Erythroblast (primary cell): ENCODE measurements around the gene CHST15.

Experiments
- GATA1 ChIP-seq: IDR thresholded peaks from 2 replicates; pipeline ENCODE4 v1.6.1; 2011; ENCODE audit warnings: low read depth, mild to moderate bottlenecking, control low read depth, low read length, moderate library complexity
- POLR2A ChIP-seq: IDR thresholded peaks from 2 replicates; pipeline ENCODE4 v1.6.1; 2011; ENCODE audit warnings: mild to moderate bottlenecking, low read length

GRCh38 chr10:124116771-124117510 is 23.5 kb upstream of the CHST15 start:
- TF ChIP-seq POLR2A (no peak), GATA1 (no peak)
